AG04450 (cell line): ENCODE measurements around the gene SH3RF3. TPM values are rescaled to one million over a fixed set of nuclear protein-coding genes. Genes with fewer than 3 reads are reported as not detected.

Experiments
- CTCF ChIA-PET: fragments of 300-600, 350-600 bp; formaldehyde crosslinking; extraction: SDS; loops from one replicate; lab custom pipeline; 2022; ENCODE audit warnings: antibody characterized with exemption, inconsistent platforms; lab: Charles Lee
- POLR2A ChIA-PET: fragments of 350-600 bp; formaldehyde crosslinking; extraction: SDS; loops from one replicate; lab custom pipeline; 2021; ENCODE audit warnings: antibody characterized with exemption, inconsistent platforms; lab: Yijun Ruan, JAX
- DNase-seq: peaks from one replicate; pipeline ENCODE4 v3.0.0-alpha.2; 2011; ENCODE audit warnings: low read depth, low spot score
- H3K27ac ChIP-seq: one replicate; pipeline ENCODE4 v1.5.1; 2012; ENCODE audit warnings: low read depth, low read length, control low read depth
- H3K27me3 ChIP-seq: one replicate; pipeline ENCODE4 v1.6.0; 2012; ENCODE audit warnings: low read length; ENCODE audit not compliant: control insufficient read depth, insufficient read depth
- H3K4me3 ChIP-seq: 2 replicates; pipeline ENCODE4 v1.5.1; 2011; ENCODE audit warnings: mild to moderate bottlenecking, low read depth, low read length, control low read depth
- H3K9me3 ChIP-seq: 2 replicates; pipeline ENCODE4 v1.5.1; 2012; ENCODE audit warnings: low read length; ENCODE audit not compliant: control insufficient read depth, insufficient read depth
- CTCF ChIP-seq: IDR thresholded peaks from 2 replicates; pipeline ENCODE4 v1.5.1; 2011; ENCODE audit warnings: low read depth, low read length, control low read depth, inconsistent platforms
- polyA plus RNA-seq: library from polyadenylated mRNA; depleted of rRNA; stranded (reverse); fragments of >200 nt; gene quantifications from 2 replicates; pipeline ENCODE4 v1.2.3, GENCODE V29; 2011

The SH3RF3 gene
- polyA plus RNA-seq, 1 experiment: 5.7 TPM

GRCh38 chr2:109393662-109393972, 264.6 kb downstream of the SH3RF3 start:
- no peak for TF ChIP-seq CTCF
- no peaks in the 10 kb centered on the region for H3K27me3 ChIP-seq
- ChIA-PET CTCF (no interaction called here), POLR2A (no interaction called here)
- no peak overlapping the region for H3K4me3 ChIP-seq
- DNase-seq: no peak
- no peak overlapping the region for H3K27ac ChIP-seq
- H3K9me3 ChIP-seq: no peaks in the 10 kb centered on the region; the same call in 1 of the 2 replicates

- no peak overlapping the region for H3K27ac ChIP-seq
- CTCF ChIA-PET: no interaction called here
- POLR2A ChIA-PET: no interaction called here
- TF ChIP-seq CTCF: no peak
- H3K27me3 ChIP-seq: no peaks in the 10 kb centered on the region
- H3K9me3 ChIP-seq: no peaks in the 10 kb centered on the region; the same call in 1 of the 2 replicates
- H3K4me3 ChIP-seq: no peak overlapping the region
- DNase-seq: no peak
These were observed 266.6 kb downstream of the SH3RF3 start for GRCh38 chr2:109395494-109396201.

- CTCF ChIA-PET: no interaction called here
- POLR2A ChIA-PET: no interaction called here
- no peak overlapping the region for H3K27ac ChIP-seq
- no peaks in the 10 kb centered on the region; the same call in 1 of the 2 replicates for H3K9me3 ChIP-seq
- no peak for DNase-seq
- no peaks in the 10 kb centered on the region for H3K27me3 ChIP-seq
- 0 out of 2 replicates have a peak, but pooled peaks have one; percentile 1 for TF ChIP-seq CTCF
- no peak overlapping the region for H3K4me3 ChIP-seq
These were observed 267.5 kb downstream of the SH3RF3 start for GRCh38 chr2:109396202-109397180.

GRCh38 chr2:109397893-109398292, 268.9 kb downstream of the SH3RF3 start:
- ChIA-PET POLR2A (no interaction called here), CTCF (no interaction called here)
- DNase-seq: no peak
- no peak overlapping the region for H3K27ac ChIP-seq
- no peaks in the 10 kb centered on the region; the same call in 1 of the 2 replicates for H3K9me3 ChIP-seq
- no peak overlapping the region for H3K4me3 ChIP-seq
- no peaks in the 10 kb centered on the region for H3K27me3 ChIP-seq
- TF ChIP-seq CTCF: no peak
